Parathyroid adenoma (tissue), 2 donors: ENCODE data around the gene CCDC89.

Experiments
- H2AFZ ChIP-seq: fragments of 300-600 bp; sonication (generic); one replicate; pipeline ENCODE4 v1.7.0; 2017; ENCODE audit warnings: antibody characterized with exemption, mild to moderate bottlenecking
- H3K27ac ChIP-seq: fragments of 300-600 bp; sonication (generic); one replicate; pipeline ENCODE4 v1.7.0; 2017
- H3K27me3 ChIP-seq: fragments of 300-600 bp; sonication (generic); one replicate; pipeline ENCODE4 v1.7.0; 2017; ENCODE audit warnings: low read length; ENCODE audit not compliant: control insufficient read depth, insufficient read depth
- H3K36me3 ChIP-seq: fragments of 300-600 bp; sonication (generic); one replicate; pipeline ENCODE4 v1.7.0; 2017; ENCODE audit warnings: low read length; ENCODE audit not compliant: control insufficient read depth, insufficient read depth
- H3K4me1 ChIP-seq: fragments of 300-600 bp; sonication (generic); one replicate; pipeline ENCODE4 v1.7.0; 2017; ENCODE audit warnings: control low read depth
- H3K4me2 ChIP-seq: fragments of 300-600 bp; sonication (generic); one replicate; pipeline ENCODE4 v1.7.0; 2017; ENCODE audit warnings: low read length
- H3K4me3 ChIP-seq: fragments of 300-600 bp; sonication (generic); one replicate; pipeline ENCODE4 v1.7.0; 2017; ENCODE audit warnings: low read depth, low read length
- H3K79me2 ChIP-seq: fragments of 300-600 bp; sonication (generic); one replicate; pipeline ENCODE4 v1.7.0; 2017; ENCODE audit warnings: control low read depth
- H3K9ac ChIP-seq: fragments of 300-600 bp; sonication (generic); one replicate; pipeline ENCODE4 v1.7.0; 2017; ENCODE audit warnings: mild to moderate bottlenecking
- H3K9me3 ChIP-seq: fragments of 300-600 bp; sonication (generic); one replicate; pipeline ENCODE4 v1.7.0; 2017; ENCODE audit warnings: low read length; ENCODE audit not compliant: control insufficient read depth
- CTCF ChIP-seq: fragments of 300-600 bp; sonication (generic); IDR thresholded peaks from one replicate; pipeline ENCODE4 v1.7.0; 2017; ENCODE audit warnings: antibody characterized with exemption, mild to moderate bottlenecking
- donor health status: primary hyperparathyroidism.

Gene CCDC89

GRCh38 chr11:85724748-85725465, 38.9 kb upstream of the CCDC89 start:
- TF ChIP-seq CTCF: no peak
- Histone ChIP-seq H3K4me3 (no peak overlapping the region), H3K9me3 (no peaks in the 10 kb centered on the region), H3K79me2 (no peaks in the 10 kb centered on the region), H3K27me3 (no peaks in the 10 kb centered on the region), H3K4me2 (no peak overlapping the region), H2AFZ (no peak overlapping the region), H3K9ac (no peak overlapping the region), H3K36me3 (no peaks in the 10 kb centered on the region), H3K27ac (no peak overlapping the region), H3K4me1 (no peaks in the 10 kb centered on the region)

DNA sequence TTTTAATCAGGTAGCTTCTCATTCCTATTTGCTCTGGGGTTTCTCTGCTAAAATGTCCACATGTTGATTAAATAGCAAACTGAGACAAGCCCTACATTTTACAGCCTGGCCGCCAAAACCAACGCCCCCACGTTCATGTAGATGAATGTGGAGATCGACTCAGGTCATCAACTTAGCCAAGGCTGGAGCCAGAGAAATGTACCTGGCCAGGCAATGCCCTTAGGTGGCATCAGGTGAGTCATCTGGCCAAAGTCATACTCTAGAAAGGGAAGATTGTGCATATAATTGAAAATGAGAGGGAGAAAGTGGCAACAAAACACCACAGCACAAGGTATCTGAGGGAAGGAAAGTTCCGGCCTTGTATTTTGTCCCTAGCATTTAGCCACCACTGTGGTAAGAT, 37.1 kb upstream of the CCDC89 start:
- H2AFZ ChIP-seq: no peak overlapping the region
- H3K27me3 ChIP-seq: no peaks in the 10 kb centered on the region
- no peak for TF ChIP-seq CTCF
- H3K4me2 ChIP-seq: no peak overlapping the region
- no peaks in the 10 kb centered on the region for H3K4me1 ChIP-seq
- H3K27ac ChIP-seq: no peak overlapping the region
- H3K36me3 ChIP-seq: no peaks in the 10 kb centered on the region
- H3K9me3 ChIP-seq: no peaks in the 10 kb centered on the region
- H3K79me2 ChIP-seq: no peaks in the 10 kb centered on the region
- no peak overlapping the region for H3K4me3 ChIP-seq
- H3K9ac ChIP-seq: no peak overlapping the region

GRCh38 chr11:85721191-85721590, 35.2 kb upstream of the CCDC89 start:
- no peaks in the 10 kb centered on the region for H3K27me3 ChIP-seq
- H3K4me1 ChIP-seq: no peaks in the 10 kb centered on the region
- H3K9ac ChIP-seq: no peak overlapping the region
- H3K27ac ChIP-seq: no peak overlapping the region
- H2AFZ ChIP-seq: no peak overlapping the region
- no peak overlapping the region for H3K4me3 ChIP-seq
- no peaks in the 10 kb centered on the region for H3K9me3 ChIP-seq
- H3K79me2 ChIP-seq: no peaks in the 10 kb centered on the region
- no peak for TF ChIP-seq CTCF
- H3K4me2 ChIP-seq: no peak overlapping the region
- H3K36me3 ChIP-seq: no peaks in the 10 kb centered on the region

- Histone ChIP-seq H3K36me3 (no peaks in the 10 kb centered on the region), H3K4me3 (no peak overlapping the region), H3K9me3 (no peaks in the 10 kb centered on the region), H3K9ac (no peak overlapping the region), H3K4me1 (no peaks in the 10 kb centered on the region), H3K27me3 (no peaks in the 10 kb centered on the region), H3K4me2 (no peak overlapping the region), H3K27ac (no peak overlapping the region), H3K79me2 (no peaks in the 10 kb centered on the region), H2AFZ (no peak overlapping the region)
- no peak for TF ChIP-seq CTCF
Observed at GRCh38 chr11:85718991-85719807, 33.2 kb upstream of the CCDC89 start.
